HepG2 (cell line): Measurements from ENCODE around the gene ZDHHC11. TPM values are rescaled to one million over a fixed set of nuclear protein-coding genes. Genes with fewer than 3 reads are reported as not detected.

Source experiments
- ERF ChIP-seq: IDR thresholded peaks from 2 replicates; pipeline ENCODE4 v1.6.1; 2018; ENCODE audit warnings: missing biosample characterization, missing genetic modification reagents
- ETS1 ChIP-seq: sonication (generic); formaldehyde crosslinking; IDR thresholded peaks from 2 replicates; pipeline ENCODE4 v1.4.0; 2020; ENCODE audit warnings: missing genetic modification reagents
- KLF9 ChIP-seq: IDR thresholded peaks from 2 replicates; pipeline ENCODE4 v1.6.1; 2016; ENCODE audit warnings: low read depth
- MBNL3 ChIP-seq: fragments of 250-450 bp; sonication (Bioruptor Pico); conservative IDR thresholded peaks from 2 replicates; pipeline ENCODE4 v1.8.0; 2022; ENCODE audit warnings: mild to moderate bottlenecking, inconsistent platforms
- MEF2D ChIP-seq: sonication (generic); formaldehyde crosslinking; IDR thresholded peaks from 2 replicates; pipeline ENCODE4 v1.5.1; 2020; ENCODE audit warnings: mild to moderate bottlenecking, missing genetic modification reagents
- MYC ChIP-seq: sonication (generic); formaldehyde crosslinking; IDR thresholded peaks from 2 replicates; pipeline ENCODE4 v1.9.0; 2021; ENCODE audit warnings: missing genetic modification reagents, borderline replicate concordance
- NCOA2 ChIP-seq: sonication (generic); formaldehyde crosslinking; IDR thresholded peaks from 2 replicates; pipeline ENCODE4 v1.8.0; 2022; ENCODE audit warnings: inconsistent platforms
- SALL2 ChIP-seq: sonication (generic); formaldehyde crosslinking; IDR thresholded peaks from 2 replicates; pipeline ENCODE4 v1.8.1; 2023; ENCODE audit warnings: mild to moderate bottlenecking, missing genetic modification reagents, inconsistent platforms
- TCF7L2 ChIP-seq: IDR thresholded peaks from 2 replicates; pipeline ENCODE4 v1.6.1; 2011; ENCODE audit warnings: mild to moderate bottlenecking, low read depth, low read length, moderate library complexity
- ZFY ChIP-seq: sonication (generic); formaldehyde crosslinking; IDR thresholded peaks from 2 replicates; pipeline ENCODE4 v1.4.0; 2020; ENCODE audit warnings: missing genetic modification reagents
- ZMYM4 ChIP-seq: sonication (generic); formaldehyde crosslinking; IDR thresholded peaks from 2 replicates; pipeline ENCODE4 v1.8.1; 2023; ENCODE audit warnings: mild to moderate bottlenecking, missing genetic modification reagents
- ZNF30 ChIP-seq: sonication (generic); formaldehyde crosslinking; IDR thresholded peaks from 2 replicates; pipeline ENCODE4 v1.5.0; 2020; ENCODE audit warnings: mild to moderate bottlenecking, missing genetic modification reagents
- ZNF318 ChIP-seq: sonication (generic); formaldehyde crosslinking; IDR thresholded peaks from 2 replicates; pipeline ENCODE4 v1.4.0; 2020; ENCODE audit warnings: mild to moderate bottlenecking, missing genetic modification reagents
- ZNF7 ChIP-seq: IDR thresholded peaks from 2 replicates; pipeline ENCODE4 v1.6.1; 2016; ENCODE audit warnings: missing biosample characterization, missing genetic modification reagents
- ZNF768 ChIP-seq: sonication (generic); formaldehyde crosslinking; IDR thresholded peaks from 2 replicates; pipeline ENCODE4 v1.4.0; 2020; ENCODE audit warnings: missing genetic modification reagents
- polyA plus RNA-seq, 8 experiments: library from polyadenylated mRNA; depleted of rRNA in 3 of 8; stranded (reverse) in 7 of 8; unstranded in 1 of 8; fragments of >200 nt; fragmentation: Illumina TruSeq in 4 of 8; extraction: Trizol in 4 of 8; gene quantifications; 2 replicates each; pipeline versions ENCODE4 v1.2.1 to v1.2.3, GENCODE V29; 2011 to 2016; ENCODE audit warnings: low read depth in 4 of 8, missing spikeins in 1 of 8, mixed read lengths in 1 of 8; ENCODE audit not compliant: insufficient read depth in 1 of 8
- total RNA-seq, 5 experiments: library from RNA; depleted of rRNA; stranded (reverse); fragments of >200 nt; fragmentation: Illumina TruSeq; extraction: Trizol; gene quantifications; 2 replicates each; pipeline ENCODE4 v1.2.3, GENCODE V29; 2016; ENCODE audit warnings: low read depth in 1 of 5
- TF ChIP-seq, protein P1 (sequence below): IDR thresholded peaks from 2 replicates; pipeline ENCODE4 v1.6.1; 2018; ENCODE audit warnings: missing genetic modification reagents
- TF ChIP-seq, protein P2 (sequence below), 2 experiments: sonication (generic) in 1 of 2; formaldehyde crosslinking in 1 of 2; IDR thresholded peaks; 2 replicates each; pipeline versions ENCODE4 v1.4.0 to v1.6.1; 2018 to 2020; ENCODE audit warnings: missing genetic modification reagents in 2 of 2, borderline replicate concordance in 1 of 2, low read depth in 1 of 2, mild to moderate bottlenecking in 1 of 2, missing biosample characterization in 1 of 2

The ZDHHC11 gene
- total and polyA plus RNA-seq, 2 of the 13 experiments (the other 11 are each of a cell fraction or from before 2014, with no cell fraction given), result 2.1 to 4.0 TPM

DNA sequence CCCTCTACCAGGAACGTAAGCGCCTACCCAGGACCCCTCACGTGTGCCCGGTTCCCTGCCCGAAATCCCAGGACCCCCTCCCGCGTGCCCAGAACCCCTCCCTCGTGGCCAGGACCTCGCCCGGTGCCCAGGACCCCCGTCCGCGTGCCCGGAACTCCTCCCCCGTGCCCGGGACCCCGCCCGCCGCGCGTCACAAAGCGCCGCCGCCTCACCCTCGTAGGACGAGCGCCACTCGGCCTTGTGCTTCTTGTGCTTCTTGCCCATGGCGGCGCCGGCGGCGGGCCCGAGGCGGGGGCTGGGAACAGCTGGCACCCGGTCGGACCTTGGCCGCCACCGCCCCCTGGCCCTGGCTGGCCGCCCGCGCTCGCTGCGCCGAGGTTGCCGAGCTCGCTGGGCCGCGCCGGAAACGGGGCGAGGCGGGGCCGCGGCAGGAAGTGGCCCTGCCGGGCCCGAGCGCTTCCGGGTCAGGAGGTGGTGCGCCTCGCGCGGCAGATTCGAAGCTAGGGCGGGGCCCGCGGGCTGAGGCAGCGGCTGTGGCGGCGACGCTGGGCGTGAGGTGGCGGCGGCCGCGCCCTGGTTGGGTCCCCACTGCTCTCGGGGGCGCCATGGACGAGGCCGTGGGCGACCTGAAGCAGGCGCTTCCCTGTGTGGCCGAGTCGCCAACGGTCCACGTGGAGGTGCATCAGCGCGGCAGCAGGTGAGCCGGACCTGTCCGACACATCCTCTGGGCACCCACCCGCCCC is 41.8 kb upstream of the ZDHHC11 start, which contains the start of the genes BRD9 and TRIP13 (continued):
- TF ChIP-seq ZNF318 (CRISPR knock-in tag), result no peak
- peak; percentile 42; the same call in 1 of the 2 replicates for TF ChIP-seq ERF (CRISPR knock-in tag)
- no peak; the same call in 1 of the 2 replicates for TF ChIP-seq ZNF768 (CRISPR knock-in tag)
- TF ChIP-seq ZMYM4 (CRISPR knock-in tag), result peak; percentile 50; the same call in 1 of the 2 replicates
- TF ChIP-seq ZFY (CRISPR knock-in tag), result peak; percentile 95
- no peak for TF ChIP-seq MEF2D (CRISPR knock-in tag)
- TF ChIP-seq ZNF7, result no peak
- TF ChIP-seq, protein P1, sequence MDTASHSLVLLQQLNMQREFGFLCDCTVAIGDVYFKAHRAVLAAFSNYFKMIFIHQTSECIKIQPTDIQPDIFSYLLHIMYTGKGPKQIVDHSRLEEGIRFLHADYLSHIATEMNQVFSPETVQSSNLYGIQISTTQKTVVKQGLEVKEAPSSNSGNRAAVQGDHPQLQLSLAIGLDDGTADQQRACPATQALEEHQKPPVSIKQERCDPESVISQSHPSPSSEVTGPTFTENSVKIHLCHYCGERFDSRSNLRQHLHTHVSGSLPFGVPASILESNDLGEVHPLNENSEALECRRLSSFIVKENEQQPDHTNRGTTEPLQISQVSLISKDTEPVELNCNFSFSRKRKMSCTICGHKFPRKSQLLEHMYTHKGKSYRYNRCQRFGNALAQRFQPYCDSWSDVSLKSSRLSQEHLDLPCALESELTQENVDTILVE (CRISPR knock-in tag), result peak; percentile 68; the same call in 1 of the 2 replicates
- TF ChIP-seq KLF9 (CRISPR knock-in tag), result peak; percentile 85; the same call in 1 of the 2 replicates
- TF ChIP-seq ZNF30 (CRISPR knock-in tag), result no peak
- TF ChIP-seq TCF7L2, result no peak
- peak; percentile 86 for TF ChIP-seq MYC (CRISPR knock-in tag)
- TF ChIP-seq ETS1 (CRISPR knock-in tag), result no peak
- TF ChIP-seq MBNL3 (CRISPR knock-in tag), result no peak
- TF ChIP-seq SALL2 (CRISPR knock-in tag), result peak; percentile 22; the same call in 1 of the 2 replicates
- TF ChIP-seq, protein P2, sequence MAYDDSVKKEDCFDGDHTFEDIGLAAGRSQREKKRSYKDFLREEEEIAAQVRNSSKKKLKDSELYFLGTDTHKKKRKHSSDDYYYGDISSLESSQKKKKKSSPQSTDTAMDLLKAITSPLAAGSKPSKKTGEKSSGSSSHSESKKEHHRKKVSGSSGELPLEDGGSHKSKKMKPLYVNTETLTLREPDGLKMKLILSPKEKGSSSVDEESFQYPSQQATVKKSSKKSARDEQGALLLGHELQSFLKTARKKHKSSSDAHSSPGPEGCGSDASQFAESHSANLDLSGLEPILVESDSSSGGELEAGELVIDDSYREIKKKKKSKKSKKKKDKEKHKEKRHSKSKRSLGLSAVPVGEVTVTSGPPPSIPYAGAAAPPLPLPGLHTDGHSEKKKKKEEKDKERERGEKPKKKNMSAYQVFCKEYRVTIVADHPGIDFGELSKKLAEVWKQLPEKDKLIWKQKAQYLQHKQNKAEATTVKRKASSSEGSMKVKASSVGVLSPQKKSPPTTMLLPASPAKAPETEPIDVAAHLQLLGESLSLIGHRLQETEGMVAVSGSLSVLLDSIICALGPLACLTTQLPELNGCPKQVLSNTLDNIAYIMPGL (CRISPR knock-in tag; IDR thresholded peaks at IDR 0.05; ENCODE audit: borderline replicate concordance in 1 of 2, low read depth in 1 of 2), result peak; percentile 35 to 57; a peak in 1 of 4 replicates
- TF ChIP-seq NCOA2 (CRISPR knock-in tag), result peak; percentile 19; the same call in 1 of the 2 replicates
